Pancreas (tissue), 10 donors: ENCODE data around the gene BEST2. TPM values are rescaled to one million over a fixed set of nuclear protein-coding genes. Genes with fewer than 3 reads are reported as not detected.

Source experiments
- ATAC-seq, 4 donors: fragments of 200-7000 bp; cut with Tn5 transposase; one replicate each; pipeline versions ENCODE4 v1.8.0 to v1.9.1; 2020; ENCODE audit warnings: mild to moderate bottlenecking in 4 of 4, moderate library complexity in 4 of 4
- DNase-seq, 6 donors: peaks; one replicate each; pipeline ENCODE4 v3.0.0-alpha.2; 2020
- FAIRE-seq: peaks from 2 replicates; lab custom pipeline; 2012; peaks lifted over from hg19 to GRCh38; lab: Jason Lieb, UNC
- H3K27ac ChIP-seq, 4 donors: fragments of 200-600 bp; sonication (generic); 1 replicate in 3 of 4; 2 replicates in 1 of 4; pipeline versions ENCODE4 v1.5.0 to v1.8.0; 2020
- H3K27me3 ChIP-seq, 4 donors: fragments of 200-600 bp; one replicate each; pipeline ENCODE4 v1.8.0; 2021
- H3K36me3 ChIP-seq, 3 donors: fragments of 200-600 bp; sonication (generic) in 1 of 3; one replicate each; pipeline versions ENCODE4 v1.5.0 to v1.8.0; 2020 to 2021
- H3K4me1 ChIP-seq, 3 donors: fragments of 200-600 bp; one replicate each; pipeline ENCODE4 v1.8.0; 2021
- H3K4me3 ChIP-seq, 4 donors: fragments of 200-600 bp; sonication (generic) in 2 of 4; one replicate each; pipeline versions ENCODE4 v1.5.0 to v1.8.0; 2020 to 2021
- H3K9me3 ChIP-seq, 4 donors: fragments of 200-600 bp; one replicate each; pipeline ENCODE4 v1.8.0; 2021
- CTCF ChIP-seq, 4 donors: fragments of 200-600 bp; sonication (generic) in 3 of 4; IDR thresholded peaks; one replicate each; pipeline versions ENCODE4 v1.5.0 to v1.8.0; 2021; ENCODE audit warnings: antibody characterized with exemption in 4 of 4
- WGBS, 2 donors: extraction: QIAGEN DNeasy Blood & Tissue Kit; methylation state at CpG; one replicate each; pipeline ENCODE4 v1.1.7; 2013; 5-methylcytosine and 5-hydroxymethylcytosine counted together
- intact Hi-C, 3 donors: fragments of 100-400 bp; cut with DNase I; formaldehyde crosslinking; loops; one replicate each; pipeline versions ENCODE4 v1.11.1 to v1.14.2; 2022
- polyA plus RNA-seq, 2 donors: library from polyadenylated mRNA; stranded (reverse); fragments of 200-250 nt; gene quantifications; one replicate each; pipeline ENCODE4 v1.2.3, GENCODE V29; 2013
- total RNA-seq, 6 donors: library from RNA; stranded (reverse); fragmentation: NEBNext Ultra II Directional in 4 of 6; extraction: Animal tissue kit (Norgen Biotek cat#: 25700) in 4 of 6; gene quantifications; one replicate each; pipeline versions ENCODE4 v1.2.1 to v1.2.4, GENCODE V29; 2021 to 2023
- donor health status: healthy with polysubstance abuse.
- donor health status: DM: no; HTN: no; CAD: no; lungs with moderate emphysema.
- donor health status: DM: no; HTN: no; CAD: no.
- donor health status: control.
- donor health status: control.
- donor health status: Bipolar disorder and iron deficiency.
- donor health status: DM: yes; HTN: yes; CAD: no.
- donor health status: DM: no; HTN: no; CAD: no.
- donor health status: DM: no; HTN: no; CAD: no.
- donor health status: DM: yes; HTN: yes; CAD: no.

The BEST2 gene
- total and polyA plus RNA-seq, 8 donors: not detected

GRCh38 chr19:12792051-12792852 lies 40.7 kb downstream of the BEST2 start:
- peak in 2 of 4 donors; percentile 9 to 11 for ATAC-seq
- intact Hi-C loops: no loop called here
- FAIRE-seq: no peak

GRCh38 chr19:12792853-12793289 lies 41.3 kb downstream of the BEST2 start:
- peak in 3 of 6 donors; percentile 43 to 68 (median 47) for DNase-seq

More at GRCh38 chr19:12792051-12792852, 40.7 kb downstream of the BEST2 start:
- peak; percentile 73 to 94 (median 80) for DNase-seq
- TF ChIP-seq CTCF (IDR thresholded peaks at IDR 0.05): no peak
- Histone ChIP-seq H3K36me3 (no peaks in the 10 kb centered on the region), H3K4me1 (peaks cover 10 to 32% (median 20%) of the 10 kb centered on the region in 3 donors), H3K4me3 (peak overlapping the region; percentile 70 to 95 (median 86)), H3K9me3 (no peaks in the 10 kb centered on the region), H3K27ac (peak overlapping the region; percentile 95 to 100 (median 99)), H3K27me3 (no peaks in the 10 kb centered on the region)
- 0% methylated on average over 76 to 84 of the region's 84 CpGs for WGBS, 2 donors

GRCh38 chr19:12793290-12794195 lies 42.0 kb downstream of the BEST2 start:
- ATAC-seq (peak; percentile 46 to 67 (median 56)), DNase-seq (peak; percentile 94 to 99 (median 96)), FAIRE-seq (no peak)
- Histone ChIP-seq H3K9me3 (no peaks in the 10 kb centered on the region), H3K27me3 (no peaks in the 10 kb centered on the region), H3K4me3 (peak overlapping the region; percentile 70 to 95 (median 86)), H3K27ac (peak overlapping the region; percentile 95 to 100 (median 99)), H3K4me1 (peaks cover 9 to 19% (median 17%) of the 10 kb centered on the region in 3 donors), H3K36me3 (no peaks in the 10 kb centered on the region)
- intact Hi-C loops: no loop called here
- 0% methylated on average over 65 to 81 of the region's 81 CpGs for WGBS, 2 donors
- TF ChIP-seq CTCF (IDR thresholded peaks at IDR 0.05): no peak

More at GRCh38 chr19:12792853-12793289, 41.3 kb downstream of the BEST2 start:
- no peaks in the 10 kb centered on the region for H3K9me3 ChIP-seq
- H3K27ac ChIP-seq: peak overlapping the region; percentile 95 to 100 (median 99)
- TF ChIP-seq CTCF (IDR thresholded peaks at IDR 0.05): no peak
- H3K36me3 ChIP-seq: no peaks in the 10 kb centered on the region
- peaks cover 10 to 26% (median 20%) of the 10 kb centered on the region in 3 donors for H3K4me1 ChIP-seq
- H3K4me3 ChIP-seq: peak overlapping the region; percentile 70 to 95 (median 86)
- FAIRE-seq: no peak
- intact Hi-C loops: no loop called here
- WGBS, 2 donors: 0% methylated on average over 22 of the region's 22 CpGs
- ATAC-seq: peak in 1 of 4 donors; percentile 0
- H3K27me3 ChIP-seq: no peaks in the 10 kb centered on the region

GRCh38 chr19:12794196-12794941 lies 42.8 kb downstream of the BEST2 start:
- intact Hi-C loops: no loop called here
- peak overlapping the region; percentile 95 to 100 (median 99) for H3K27ac ChIP-seq
- peak overlapping the region in 2 of 4 donors; percentile 70 to 81 for H3K4me3 ChIP-seq
- no peak for FAIRE-seq
- TF ChIP-seq CTCF (IDR thresholded peaks at IDR 0.05): no peak
- WGBS, 2 donors: 58 to 68% methylated on average over 7 of the region's 7 CpGs
- no peaks in the 10 kb centered on the region for H3K27me3 ChIP-seq
- H3K4me1 ChIP-seq: peaks cover under 1 to 12% (median 8%) of the 10 kb centered on the region in 3 donors
- no peak for ATAC-seq
- peaks cover 0 to 4% (median 0%) of the 10 kb centered on the region in 3 donors for H3K36me3 ChIP-seq
- no peaks in the 10 kb centered on the region for H3K9me3 ChIP-seq
- peak in 2 of 6 donors; percentile 33 to 36 for DNase-seq
